ENCODE measurements around the gene ZSCAN1. TPM values are rescaled to one million over a fixed set of nuclear protein-coding genes. Genes with fewer than 3 reads are reported as not detected.
A peak's percentile ranks its signal among the peaks of the same experiment; 100 is the strongest.

Gene ZSCAN1
- total RNA-seq, 8 experiments from 2014 or later, result 0.46 to 9.4 (median 8.1) TPM; not detected in 2

- 33 to 93% (median 75%) methylated on average over 1 to 3 of the region's 3 CpGs; no CpG with 5 or more reads in 2 of the 10 experiments for whole genome bisulfite sequencing, 10 experiments
Measured at GRCh38 chr19:58063712-58064111, 29.9 kb downstream of the ZSCAN1 start.

GRCh38 chr19:58067240-58067912, 33.6 kb downstream of the ZSCAN1 start:
- ATAC-seq (replicated peaks in 6 of 8), result no peak
- Histone ChIP-seq H3K27ac (no peak overlapping the region), H3K4me3 (no peak overlapping the region), H3K4me1 (replicated peaks in 1 of 2) (no peaks in the 10 kb centered on the region)
- WGBS, 10 experiments, result 54 to 100% (median 81%) methylated on average over 1 to 7 of the region's 15 CpGs
- in situ Hi-C loops (cut with MboI; ENCODE audit: low pct_unique_long_range_greater_than_20kb in 2 of 9, low sequenced_read_pairs in 9 of 9, unreplicated experiment in 9 of 9), result no loop called here

More at GRCh38 chr19:58063712-58064111, 29.9 kb downstream of the ZSCAN1 start:
- no peak for ATAC-seq (replicated peaks in 6 of 8)
- in situ Hi-C loops (cut with MboI; ENCODE audit: low pct_unique_long_range_greater_than_20kb in 2 of 9, low sequenced_read_pairs in 9 of 9, unreplicated experiment in 9 of 9), result no loop called here
- no peak overlapping the region for H3K27ac ChIP-seq
- peaks cover 6% of the 10 kb centered on the region in 2 donors for H3K4me1 ChIP-seq (replicated peaks in 1 of 2)
- H3K4me3 ChIP-seq, result no peak overlapping the region

DNA sequence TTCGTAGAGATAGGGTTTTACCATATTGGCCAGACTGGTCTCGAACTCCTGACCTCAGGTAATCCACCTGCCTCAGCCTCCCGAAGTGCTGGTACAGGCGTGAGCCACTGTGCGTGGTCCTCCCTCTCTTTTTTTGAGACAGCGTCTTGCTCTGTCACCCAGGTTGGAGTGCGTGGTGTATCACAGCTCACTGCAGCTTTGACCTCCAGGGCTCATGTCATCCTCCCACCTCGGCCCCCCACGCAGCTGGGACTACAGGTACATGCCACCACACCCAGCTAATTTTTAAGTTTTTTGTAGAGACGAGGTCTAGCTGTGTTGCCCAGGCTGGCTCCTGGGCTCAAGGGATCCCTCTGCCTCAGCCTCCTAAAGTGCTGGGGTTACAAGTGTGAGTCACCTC, 46.0 kb downstream of the ZSCAN1 start:
- in situ Hi-C loops (cut with MboI; ENCODE audit: low pct_unique_long_range_greater_than_20kb in 2 of 9, low sequenced_read_pairs in 9 of 9, unreplicated experiment in 9 of 9), result no loop called here

GRCh38 chr19:58083021-58083420, 49.2 kb downstream of the ZSCAN1 start:
- Histone ChIP-seq H3K4me1 (replicated peaks in 1 of 2) (no peaks in the 10 kb centered on the region), H3K4me3 (no peak overlapping the region), H3K27ac (no peak overlapping the region)
- in situ Hi-C loops (cut with MboI; ENCODE audit: low pct_unique_long_range_greater_than_20kb in 2 of 9, low sequenced_read_pairs in 9 of 9, unreplicated experiment in 9 of 9), result no loop called here
- ATAC-seq (replicated peaks in 6 of 8), result no peak
- 37 to 94% (median 88%) methylated on average over 1 to 3 of the region's 3 CpGs; no CpG with 5 or more reads in 6 of the 10 experiments for WGBS, 10 experiments

More for the DNA sequence above, 46.0 kb downstream of the ZSCAN1 start:
- WGBS, 10 experiments, result 15 to 83% (median 67%) methylated on average over 1 to 7 of the region's 10 CpGs; no CpG with 5 or more reads in 4 of the 10 experiments
- no peak overlapping the region for H3K4me3 ChIP-seq
- H3K4me1 ChIP-seq (replicated peaks in 1 of 2), result no peaks in the 10 kb centered on the region
- H3K27ac ChIP-seq, result no peak overlapping the region
- no peak for ATAC-seq (replicated peaks in 6 of 8)

GRCh38 chr19:58084596-58085347, 50.9 kb downstream of the ZSCAN1 start:
- WGBS, 10 experiments, result 80 to 99% methylated on average over 8 to 15 of the region's 69 CpGs; no CpG with 5 or more reads in 8 of the 10 experiments
- ATAC-seq (replicated peaks in 6 of 8), result peak in 5 of 8 experiments; percentile 16 to 34 (median 27)
- in situ Hi-C loops (cut with MboI; ENCODE audit: low pct_unique_long_range_greater_than_20kb in 2 of 9, low sequenced_read_pairs in 9 of 9, unreplicated experiment in 9 of 9), result no loop called here

GRCh38 chr19:58085348-58085875, 51.6 kb downstream of the ZSCAN1 start:
- ATAC-seq (replicated peaks in 6 of 8), result peak in 5 of 8 experiments; percentile 12 to 40 (median 21)
- WGBS, 10 experiments, result 74 to 100% (median 97%) methylated on average over 1 to 7 of the region's 29 CpGs; no CpG with 5 or more reads in 6 of the 10 experiments
- no peak overlapping the region for H3K27ac ChIP-seq
- H3K4me3 ChIP-seq, result no peak overlapping the region
- no peaks in the 10 kb centered on the region for H3K4me1 ChIP-seq (replicated peaks in 1 of 2)
- in situ Hi-C loops (cut with MboI; ENCODE audit: low pct_unique_long_range_greater_than_20kb in 2 of 9, low sequenced_read_pairs in 9 of 9, unreplicated experiment in 9 of 9), result no loop called here

More at GRCh38 chr19:58084596-58085347, 50.9 kb downstream of the ZSCAN1 start:
- Histone ChIP-seq H3K4me1 (replicated peaks in 1 of 2) (no peaks in the 10 kb centered on the region), H3K27ac (no peak overlapping the region), H3K4me3 (no peak overlapping the region)

DNA sequence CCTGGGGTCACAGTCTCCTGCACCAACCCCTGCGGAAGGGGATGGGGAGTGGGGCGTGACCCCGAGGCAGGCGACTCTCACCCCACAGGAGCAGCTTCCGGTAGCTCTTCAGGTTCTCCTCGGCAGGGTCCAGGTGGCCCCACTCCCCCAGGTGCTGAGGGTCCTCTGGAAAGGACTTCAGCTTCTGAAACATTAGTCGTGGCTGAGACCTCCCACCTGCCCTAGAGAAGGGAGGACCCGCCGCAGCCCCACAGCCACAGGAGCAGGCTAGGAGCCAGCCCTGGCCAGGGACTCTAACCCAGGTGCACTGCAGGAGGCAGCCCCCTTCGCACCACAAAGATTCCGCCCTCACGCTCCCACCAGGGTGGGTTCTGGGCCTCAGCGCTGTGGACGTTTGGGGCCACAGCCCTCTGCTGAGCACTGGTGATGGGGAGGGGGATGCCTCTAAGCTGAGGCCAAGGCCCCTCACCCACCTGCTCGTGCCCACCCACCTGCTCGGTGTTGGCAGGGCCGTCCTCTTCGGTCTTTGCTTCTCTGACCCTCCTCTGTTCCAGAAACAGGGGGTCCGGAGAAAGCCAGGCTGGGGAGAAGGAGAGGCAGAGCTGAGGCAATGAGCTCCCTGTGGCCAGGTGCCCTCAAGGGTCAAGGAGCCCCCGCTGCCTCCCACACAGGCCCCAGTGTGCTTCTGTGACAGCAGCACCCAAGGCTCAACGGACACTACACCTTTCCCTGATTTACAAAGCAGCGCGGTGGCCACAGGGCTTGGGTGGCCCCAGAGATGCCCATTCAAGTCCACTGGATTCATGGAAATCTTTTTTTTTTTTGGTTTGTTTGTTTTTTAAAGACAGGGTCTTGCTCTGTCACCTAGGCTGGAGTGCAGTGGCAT, 53.2 kb downstream of the ZSCAN1 start:
- peak in 1 of 8 experiments; percentile 20 for ATAC-seq (replicated peaks in 6 of 8)
- Histone ChIP-seq H3K4me1 (replicated peaks in 1 of 2) (no peaks in the 10 kb centered on the region), H3K27ac (no peak overlapping the region), H3K4me3 (no peak overlapping the region)
- 80 to 95% (median 87%) methylated on average over 3 to 7 of the region's 23 CpGs; no CpG with 5 or more reads in 6 of the 10 experiments for WGBS, 10 experiments
- in situ Hi-C loops (cut with MboI; ENCODE audit: low pct_unique_long_range_greater_than_20kb in 2 of 9, low sequenced_read_pairs in 9 of 9, unreplicated experiment in 9 of 9), result no loop called here

GRCh38 chr19:58088521-58089052, 54.8 kb downstream of the ZSCAN1 start:
- ATAC-seq (replicated peaks in 6 of 8), result no peak
- H3K27ac ChIP-seq, result no peak overlapping the region
- no peak overlapping the region for H3K4me3 ChIP-seq
- WGBS, 10 experiments, result 94 to 100% methylated on average over 1 to 3 of the region's 13 CpGs; no CpG with 5 or more reads in 8 of the 10 experiments
- in situ Hi-C loops (cut with MboI; ENCODE audit: low pct_unique_long_range_greater_than_20kb in 2 of 9, low sequenced_read_pairs in 9 of 9, unreplicated experiment in 9 of 9), result no loop called here
- H3K4me1 ChIP-seq (replicated peaks in 1 of 2), result no peaks in the 10 kb centered on the region

DNA sequence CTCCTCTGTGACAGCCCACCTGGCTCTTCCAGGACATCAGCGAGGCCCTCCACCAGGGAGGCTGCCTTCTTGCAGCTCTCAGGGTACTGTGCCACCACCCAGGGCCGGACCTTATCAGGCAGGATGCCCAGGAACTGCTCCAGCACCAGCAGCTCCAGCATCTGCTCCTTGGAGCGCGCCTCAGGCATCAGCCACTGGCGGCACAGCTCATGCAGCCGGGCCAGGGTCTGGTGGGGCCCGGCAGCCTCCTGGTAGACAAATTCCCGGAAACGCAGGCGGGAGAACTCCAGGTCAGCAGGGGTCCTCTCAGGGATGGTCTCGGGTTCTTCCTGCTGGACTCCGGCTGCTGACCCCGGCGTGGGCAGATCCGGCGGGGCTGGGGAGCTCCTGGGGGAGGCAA, 56.0 kb downstream of the ZSCAN1 start:
- Histone ChIP-seq H3K27ac (no peak overlapping the region), H3K4me3 (no peak overlapping the region), H3K4me1 (replicated peaks in 1 of 2) (no peaks in the 10 kb centered on the region)
- in situ Hi-C loops (cut with MboI; ENCODE audit: low pct_unique_long_range_greater_than_20kb in 2 of 9, low sequenced_read_pairs in 9 of 9, unreplicated experiment in 9 of 9), result no loop called here
- 87 to 92% methylated on average over 3 to 9 of the region's 16 CpGs; no CpG with 5 or more reads in 8 of the 10 experiments for WGBS, 10 experiments
- peak in 1 of 8 experiments; percentile 14 for ATAC-seq (replicated peaks in 6 of 8)

GRCh38 chr19:58091251-58091995, 57.6 kb downstream of the ZSCAN1 start:
- 80 to 100% (median 90%) methylated on average over 1 to 4 of the region's 11 CpGs; no CpG with 5 or more reads in 6 of the 10 experiments for WGBS, 10 experiments
- H3K27ac ChIP-seq, result no peak overlapping the region

GRCh38 chr19:58093071-58093470, 59.2 kb downstream of the ZSCAN1 start:
- 36 to 100% (median 86%) methylated on average over 2 of the region's 7 CpGs; no CpG with 5 or more reads in 6 of the 10 experiments for WGBS, 10 experiments
- H3K27ac ChIP-seq, result no peak overlapping the region
- peaks cover 0 to 5% of the 10 kb centered on the region in 2 donors for H3K4me1 ChIP-seq (replicated peaks in 1 of 2)
- in situ Hi-C loops (cut with MboI; ENCODE audit: low pct_unique_long_range_greater_than_20kb in 2 of 9, low sequenced_read_pairs in 9 of 9, unreplicated experiment in 9 of 9), result no loop called here
- H3K4me3 ChIP-seq, result no peak overlapping the region
- ATAC-seq (replicated peaks in 6 of 8), result no peak

More at GRCh38 chr19:58091251-58091995, 57.6 kb downstream of the ZSCAN1 start:
- in situ Hi-C loops (cut with MboI; ENCODE audit: low pct_unique_long_range_greater_than_20kb in 2 of 9, low sequenced_read_pairs in 9 of 9, unreplicated experiment in 9 of 9), result no loop called here
- no peak for ATAC-seq (replicated peaks in 6 of 8)
- no peaks in the 10 kb centered on the region for H3K4me1 ChIP-seq (replicated peaks in 1 of 2)
- H3K4me3 ChIP-seq, result no peak overlapping the region

All from motor neuron (in vitro differentiated cells).